WI38 (cell line): ENCODE data around the gene AQP12B.

Source experiments
- H3K4me3 ChIP-seq: 2 replicates; pipeline ENCODE4 v1.5.1; 2011; ENCODE audit warnings: low read depth, mild to moderate bottlenecking, control low read depth, low read length
- CTCF ChIP-seq: IDR thresholded peaks from 2 replicates; pipeline ENCODE4 v1.5.1; 2012; ENCODE audit warnings: low read depth, mild to moderate bottlenecking, control low read depth, low read length

The AQP12B gene

DNA sequence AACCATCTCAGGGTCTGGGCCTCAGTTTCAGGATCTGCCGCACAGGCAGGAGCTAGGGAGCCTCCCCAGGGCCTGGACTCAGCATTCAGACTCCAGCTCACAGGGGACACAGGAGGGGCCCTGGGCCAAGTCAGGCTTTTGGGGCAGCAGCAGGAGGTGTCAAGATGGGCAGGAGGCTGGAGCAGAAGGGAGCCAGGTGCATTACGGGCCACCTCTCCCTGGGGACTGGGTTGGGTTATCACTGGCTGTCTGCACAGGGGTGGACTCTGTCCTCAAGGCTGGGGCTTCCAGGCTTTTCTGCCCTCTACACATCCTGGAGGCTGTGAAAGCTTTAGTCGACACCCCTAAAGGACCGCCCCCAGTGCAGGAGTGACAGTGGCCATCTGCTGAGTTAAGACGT lies 29.0 kb upstream of the AQP12B start:
- no peak for TF ChIP-seq CTCF
- no peak overlapping the region for H3K4me3 ChIP-seq

DNA sequence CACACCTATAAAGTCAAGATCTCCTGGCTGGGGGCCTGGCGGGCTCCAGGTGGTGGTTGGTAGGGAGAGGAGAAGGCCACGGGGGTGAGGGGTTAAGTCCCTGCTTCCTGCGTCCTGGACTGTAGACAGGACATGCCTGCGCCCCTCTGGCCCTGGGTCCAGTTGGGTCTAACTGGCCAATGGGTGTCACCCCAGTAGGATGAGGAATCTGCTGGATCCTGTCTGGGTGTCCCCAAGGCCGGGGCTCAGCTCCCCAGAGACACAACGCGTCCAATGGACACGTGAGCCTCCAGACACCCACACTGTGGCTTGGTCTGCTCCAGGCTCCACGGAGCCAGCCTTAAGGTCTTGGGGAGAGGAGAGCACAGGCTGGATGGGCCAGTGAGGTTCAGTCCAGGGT lies 28.6 kb upstream of the AQP12B start:
- no peak overlapping the region for H3K4me3 ChIP-seq
- TF ChIP-seq CTCF: no peak

DNA sequence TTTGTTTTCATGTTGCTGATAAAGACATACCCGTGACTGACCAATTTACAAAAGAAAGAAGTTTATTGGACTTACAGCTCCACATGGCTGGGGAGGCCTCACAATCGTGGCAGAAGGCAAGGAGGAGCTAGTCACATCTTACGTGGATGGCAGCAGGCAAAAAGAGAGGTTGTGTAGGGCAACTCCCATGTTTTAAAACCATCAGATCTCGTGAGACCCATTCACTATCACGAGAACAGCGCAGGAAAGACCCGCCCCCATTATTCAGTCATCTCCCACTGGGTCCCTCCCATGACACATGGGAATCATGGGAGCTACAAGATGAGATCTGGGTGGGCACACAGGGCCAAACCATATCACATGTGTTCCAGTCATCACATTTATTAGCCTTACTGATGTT lies 25.8 kb upstream of the AQP12B start:
- no peak for TF ChIP-seq CTCF

DNA sequence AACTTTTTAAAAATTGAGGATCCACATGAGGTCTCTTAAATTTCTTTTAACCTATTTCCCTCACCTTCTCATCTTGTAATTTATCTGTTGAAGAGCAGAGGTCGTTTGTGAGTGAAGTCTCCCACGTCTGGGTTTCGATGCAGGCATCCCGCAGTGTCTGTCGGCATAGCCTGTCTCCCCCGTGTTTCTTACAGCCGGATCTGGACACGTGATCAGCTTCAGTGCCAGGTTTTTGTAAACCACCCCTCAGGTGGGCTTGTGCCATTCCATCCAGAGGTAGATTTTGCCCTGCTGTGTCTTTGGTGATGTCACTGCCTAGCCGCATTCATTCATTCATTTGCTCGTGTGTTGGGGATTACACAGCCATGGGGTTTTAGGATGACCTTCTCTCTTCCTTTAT lies 25.1 kb upstream of the AQP12B start:
- no peak overlapping the region for H3K4me3 ChIP-seq
- no peak for TF ChIP-seq CTCF

More for the DNA sequence above, 25.8 kb upstream of the AQP12B start:
- no peak overlapping the region for H3K4me3 ChIP-seq

DNA sequence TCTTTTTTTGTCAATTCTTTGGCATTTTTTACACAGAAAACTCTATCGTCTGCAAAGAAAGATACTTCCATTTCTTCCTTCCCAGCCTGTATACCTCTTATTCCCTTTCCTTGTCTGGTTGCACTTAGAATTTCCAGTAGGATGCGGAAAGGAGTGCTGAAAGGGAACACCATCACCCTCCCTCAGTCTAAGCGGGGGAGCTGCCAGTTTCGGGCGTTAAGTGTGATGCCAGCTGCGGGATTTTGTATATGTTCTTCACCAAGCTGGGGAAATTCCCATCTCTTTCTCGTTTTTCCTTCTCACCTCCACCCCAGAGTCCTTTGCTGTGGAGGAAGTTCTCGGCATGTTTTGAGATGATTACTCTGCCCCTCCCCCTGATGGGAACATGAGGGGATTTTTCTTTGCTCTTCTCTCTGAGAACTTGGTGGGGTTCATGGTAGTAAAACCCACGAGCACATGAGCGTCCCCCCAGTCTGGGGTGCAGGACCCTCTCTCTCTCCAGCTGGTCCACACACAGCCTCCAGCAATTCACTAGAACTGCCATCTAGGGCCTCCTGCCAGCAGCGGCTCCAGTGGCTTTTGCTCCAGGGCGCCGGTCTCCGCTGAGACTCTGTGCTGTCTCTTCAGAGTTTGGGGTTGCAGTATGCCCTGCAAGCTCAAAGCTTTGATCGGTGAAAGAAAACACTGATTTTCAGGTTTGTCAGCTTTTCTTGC lies 24.5 kb upstream of the AQP12B start:
- H3K4me3 ChIP-seq: no peak overlapping the region
- no peak for TF ChIP-seq CTCF

DNA sequence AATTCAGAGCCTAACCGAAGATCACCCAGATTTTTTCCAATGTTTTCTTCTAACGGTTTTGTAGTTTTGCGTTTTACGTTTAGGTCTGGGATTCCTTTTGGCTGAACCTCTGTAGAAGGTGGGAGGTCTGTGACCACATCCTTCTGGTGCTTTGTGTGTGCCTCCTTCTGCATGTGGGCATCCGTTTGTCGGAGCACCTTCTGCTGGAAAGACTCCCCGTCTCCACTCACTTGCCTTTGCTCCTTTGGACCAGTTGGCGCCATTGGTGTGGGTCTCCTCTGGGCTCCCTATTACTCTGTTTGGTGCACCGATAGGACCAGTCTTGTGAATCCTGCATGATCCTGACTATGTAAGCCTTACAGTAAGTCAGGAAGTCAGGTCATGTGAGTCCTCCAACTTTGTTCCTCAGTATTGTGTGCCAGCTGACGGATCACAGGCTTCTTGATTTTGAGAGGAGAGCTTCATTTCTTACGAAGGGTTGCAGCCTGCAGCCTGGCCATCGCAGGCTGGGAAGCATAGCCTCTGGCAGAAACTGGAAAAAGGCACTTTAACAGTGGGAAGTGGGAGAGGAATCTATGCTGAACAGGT lies 22.6 kb upstream of the AQP12B start:
- no peak for TF ChIP-seq CTCF

GRCh38 chr2:240704651-240705050 lies 22.0 kb upstream of the AQP12B start:
- no peak overlapping the region for H3K4me3 ChIP-seq
- no peak for TF ChIP-seq CTCF

More for the DNA sequence above, 22.6 kb upstream of the AQP12B start:
- H3K4me3 ChIP-seq: no peak overlapping the region
